Endothelial cell of umbilical vein (primary cell): Measurements from ENCODE around the gene CIITA. TPM values are rescaled to one million over a fixed set of nuclear protein-coding genes. Genes with fewer than 3 reads are reported as not detected.

Experiments used
- BruUV-seq: library from RNA; stranded (reverse); fragments of 400-500 nt; replicated peaks from 2 replicates; lab custom pipeline; 2021; lab: Mats Ljungman, UMichigan
- CTCF ChIA-PET: fragments of 300-600, 350-600 bp; sonication (Branson Sonifier 250); formaldehyde crosslinking; loops from one replicate; lab custom pipeline; 2021; ENCODE audit warnings: antibody characterized with exemption, inconsistent platforms; lab: Charles Lee
- POLR2A ChIA-PET: fragments of 300-600, 350-600 bp; sonication (Branson Sonifier 250); formaldehyde crosslinking; loops from one replicate; lab custom pipeline; 2021; ENCODE audit warnings: antibody characterized with exemption, inconsistent platforms; lab: Charles Lee
- DNase-seq: peaks from one replicate; pipeline ENCODE4 v3.0.0-alpha.2; 2011; ENCODE audit warnings: low read depth, low spot score
- FAIRE-seq: peaks from 2 replicates; lab custom pipeline; 2011; peaks lifted over from hg19 to GRCh38; lab: Jason Lieb, UNC
- H2AFZ ChIP-seq: 2 replicates; pipeline ENCODE4 v1.6.0; 2012; ENCODE audit warnings: low read depth, low read length, control low read depth, inconsistent platforms
- H3K27ac ChIP-seq: 2 replicates; pipeline ENCODE4 v1.5.1; 2011; ENCODE audit warnings: low read depth, mild to moderate bottlenecking, control low read depth, low read length, moderate library complexity; ENCODE audit not compliant: insufficient read depth
- H3K27me3 ChIP-seq, 2 experiments: 2 replicates each; pipeline versions ENCODE4 v1.6.0 to v1.6.1; 2011; ENCODE audit warnings: low read length in 2 of 2, mixed read lengths in 1 of 2; ENCODE audit not compliant: control insufficient read depth in 2 of 2, insufficient read depth in 2 of 2
- H3K36me3 ChIP-seq, 2 experiments: 2 replicates in 1 of 2; 3 replicates in 1 of 2; pipeline ENCODE4 v1.5.1; 2011; ENCODE audit warnings: low read length in 2 of 2, mild to moderate bottlenecking in 1 of 2, moderate library complexity in 1 of 2; ENCODE audit not compliant: control insufficient read depth in 2 of 2, insufficient read depth in 2 of 2; ENCODE audit errors: extremely low read depth in 1 of 2
- H3K4me1 ChIP-seq: 3 replicates; pipeline ENCODE4 v1.5.1; 2011; ENCODE audit warnings: mild to moderate bottlenecking, low read length; ENCODE audit not compliant: control insufficient read depth, insufficient read depth; ENCODE audit errors: extremely low read depth
- H3K4me2 ChIP-seq: 2 replicates; pipeline ENCODE4 v1.6.1; 2011; ENCODE audit warnings: low read length, control low read depth, mixed read lengths; ENCODE audit not compliant: insufficient read depth
- H3K4me3 ChIP-seq, 3 experiments: fragments of 200-600 bp in 1 of 3; sonication (generic), shearing (Covaris generic) in 1 of 3; replicated peaks in 1 of 3; 2 replicates each; pipeline ENCODE4 v1.5.1; 2011 to 2016; ENCODE audit warnings: control low read depth in 3 of 3, low read length in 3 of 3, mild to moderate bottlenecking in 2 of 3, inconsistent platforms in 1 of 3, low read depth in 1 of 3, moderate library complexity in 1 of 3; ENCODE audit not compliant: insufficient read depth in 1 of 3
- H3K79me2 ChIP-seq: 2 replicates; pipeline ENCODE4 v1.6.0; 2012; ENCODE audit warnings: low read length, inconsistent platforms; ENCODE audit not compliant: control insufficient read depth, insufficient read depth
- H3K9ac ChIP-seq: replicated peaks from 2 replicates; pipeline ENCODE3; 2011; ENCODE audit warnings: low read length, control low read depth; ENCODE audit not compliant: insufficient read depth; ENCODE audit errors: extremely low read depth
- H3K9me1 ChIP-seq: replicated peaks from 3 replicates; pipeline ENCODE4 v1.6.0; 2011; ENCODE audit warnings: mild to moderate bottlenecking, low read length; ENCODE audit not compliant: control insufficient read depth, insufficient read depth; ENCODE audit errors: extremely low read depth
- H3K9me3 ChIP-seq: replicated peaks from 2 replicates; pipeline ENCODE4 v1.5.1; 2012; ENCODE audit warnings: low read length, inconsistent platforms; ENCODE audit not compliant: control insufficient read depth, insufficient read depth
- H4K20me1 ChIP-seq: replicated peaks from 2 replicates; pipeline ENCODE3; 2011; ENCODE audit warnings: mild to moderate bottlenecking, low read length; ENCODE audit not compliant: control insufficient read depth, insufficient read depth; ENCODE audit errors: extremely low read depth
- CTCF ChIP-seq, 2 donors: IDR thresholded peaks; 1 replicate in 1 of 2; 2 replicates in 1 of 2; pipeline ENCODE4 v1.5.1; 2011; ENCODE audit warnings: low read length in 2 of 2, mild to moderate bottlenecking in 2 of 2, moderate library complexity in 2 of 2, control low read depth in 1 of 2, inconsistent platforms in 1 of 2, low read depth in 1 of 2; ENCODE audit not compliant: insufficient read depth in 1 of 2; ENCODE audit errors: extremely low read depth in 1 of 2
- EZH2 ChIP-seq: IDR thresholded peaks from 2 replicates; pipeline ENCODE4 v1.6.1; 2012; ENCODE audit warnings: borderline replicate concordance, low read depth, mild to moderate bottlenecking, moderate library complexity, low read length, inconsistent platforms; ENCODE audit not compliant: severe bottlenecking
- FOS ChIP-seq: IDR thresholded peaks from 2 replicates; pipeline ENCODE4 v1.6.1; 2011; ENCODE audit warnings: mild to moderate bottlenecking, low read length, moderate library complexity, borderline replicate concordance; ENCODE audit not compliant: insufficient read depth
- GATA2 ChIP-seq: IDR thresholded peaks from 2 replicates; pipeline ENCODE4 v1.7.0; 2011; ENCODE audit warnings: low read depth, mild to moderate bottlenecking, moderate library complexity, mixed read lengths, low read length; ENCODE audit not compliant: insufficient read length, insufficient read depth
- JUN ChIP-seq: IDR thresholded peaks from 2 replicates; pipeline ENCODE4 v1.6.1; 2011; ENCODE audit warnings: borderline replicate concordance, low read depth; ENCODE audit not compliant: insufficient read length, insufficient read depth
- MAX ChIP-seq: IDR thresholded peaks from 2 replicates; pipeline ENCODE4 v1.6.1; 2011; ENCODE audit not compliant: insufficient read depth, insufficient read length
- MYC ChIP-seq: IDR thresholded peaks from one replicate; pipeline ENCODE4 v1.6.1; 2011; ENCODE audit warnings: mild to moderate bottlenecking, low read depth, low read length
- POLR2A ChIP-seq: IDR thresholded peaks from 2 replicates; pipeline ENCODE4 v1.6.1; 2012; ENCODE audit warnings: low read depth, mild to moderate bottlenecking, control low read depth, low read length
- POLR2AphosphoS5 ChIP-seq: IDR thresholded peaks from 2 replicates; pipeline ENCODE4 v1.6.1; 2012; ENCODE audit warnings: low read depth, mild to moderate bottlenecking, control low read depth, low read length, moderate library complexity; ENCODE audit not compliant: insufficient read depth
- dilution Hi-C: fragments of 300-500 bp; cut with MboI; formaldehyde crosslinking; loops from one replicate; pipeline ENCODE4 v1.15.0; 2019; ENCODE audit warnings: low sequenced_read_pairs; ENCODE audit not compliant: extremely low pct_ligation_motif_present
- intact Hi-C: fragments of 100-400 bp; cut with micrococcal nuclease; formaldehyde crosslinking; loops from one replicate; pipeline ENCODE4 v1.10.0; 2022
- polyA plus RNA-seq, 4 experiments: library from polyadenylated mRNA; depleted of rRNA in 3 of 4; stranded (reverse) in 3 of 4; unstranded in 1 of 4; fragments of >200 nt; gene quantifications; 2 replicates each; pipeline versions ENCODE4 v1.2.1 to v1.2.3, GENCODE V29; 2011 to 2012; ENCODE audit warnings: missing spikeins in 1 of 4
- total RNA-seq: library from RNA; stranded (reverse); gene quantifications from 2 replicates; pipeline ENCODE4 v1.2.3, GENCODE V29; 2021

Gene CIITA
- total and polyA plus RNA-seq, 2 donors (not counting 3 experiments of a cell fraction or from before 2014, with no cell fraction given): not detected

- TF ChIP-seq POLR2AphosphoS5 (no peak), EZH2 (no peak), GATA2 (no peak), FOS (no peak), CTCF (IDR thresholded peaks at IDR 0.05; ENCODE audit: extremely low read depth in 1 of 2, insufficient read depth in 1 of 2, low read depth in 1 of 2, low read length in 2 of 2) (no peak), MAX (no peak), JUN (no peak), MYC (no peak), POLR2A (no peak)
- Histone ChIP-seq H3K79me2 (no peaks in the 10 kb centered on the region), H2AFZ (no peak overlapping the region), H4K20me1 (no peaks in the 10 kb centered on the region), H3K9me1 (no peaks in the 10 kb centered on the region), H3K9me3 (no peaks in the 10 kb centered on the region), H3K4me1 (no peaks in the 10 kb centered on the region), H3K27me3 (no peaks in the 10 kb centered on the region), H3K4me2 (no peak overlapping the region), H3K4me3 (no peak overlapping the region), H3K27ac (no peak overlapping the region), H3K36me3 (no peaks in the 10 kb centered on the region), H3K9ac (no peak overlapping the region)
- intact Hi-C loops: no loop called here
- no peak for FAIRE-seq
- CTCF ChIA-PET: interaction anchor here (0.7 kb wide), 1 partner anchor 10 kb away, joined by 3 read pairs; no protein-coding TSS in a partner anchor
- dilution Hi-C loops: no loop called here
- no TSS peak for BruUV-seq
- POLR2A ChIA-PET: no interaction called here
- no peak for DNase-seq
Measured at GRCh38 chr16:10867199-10867598, 9.8 kb upstream of the CIITA start.
